NCI-H187 treated with DMSO at 0.1 percent for 48 hours (cell line): ENCODE measurements around the gene EIF2S2.

Experiments used
- DNase-seq: peaks from one replicate; lab custom pipeline; 2025; lab: John Stamatoyannopoulos, UW

Gene EIF2S2

GRCh38 chr20:34089655-34090345 is 22.2 kb downstream of the EIF2S2 start:
- DNase-seq, result no peak

GRCh38 chr20:34089175-34089479 is 22.9 kb downstream of the EIF2S2 start:
- no peak for DNase-seq

- DNase-seq, result no peak
Measured at GRCh38 chr20:34088305-34089174, 23.5 kb downstream of the EIF2S2 start.

- no peak for DNase-seq
Measured at GRCh38 chr20:34085544-34086040, 26.5 kb downstream of the EIF2S2 start.

- DNase-seq, result no peak
Measured at GRCh38 chr20:34084227-34084923, 27.7 kb downstream of the EIF2S2 start.

DNA sequence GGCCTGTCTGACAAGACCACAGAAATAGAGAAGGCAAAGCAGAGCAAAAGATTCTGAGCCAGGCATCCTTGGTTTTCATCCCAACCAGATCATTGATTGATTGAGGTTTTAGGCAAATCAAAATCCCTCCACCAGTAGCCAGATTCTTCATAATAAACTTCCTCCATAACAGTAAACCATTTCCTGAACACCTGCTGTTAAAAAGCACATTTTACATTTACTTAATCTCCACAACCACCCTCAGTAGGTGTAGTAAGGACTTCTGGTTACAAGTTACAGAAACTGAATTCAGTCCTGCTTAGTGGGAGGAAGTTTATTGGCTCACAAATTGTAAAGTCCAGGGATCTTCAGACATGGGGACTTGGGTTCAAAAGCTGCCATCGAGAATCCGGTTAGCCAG is 28.3 kb downstream of the EIF2S2 start:
- DNase-seq, result no peak

- DNase-seq, result peak; percentile 28
Measured at GRCh38 chr20:34083137-34083536, 28.9 kb downstream of the EIF2S2 start.

- DNase-seq, result no peak
Measured at GRCh38 chr20:34082232-34082887, 29.7 kb downstream of the EIF2S2 start.

- DNase-seq, result no peak
Measured at GRCh38 chr20:34079818-34080217, 32.2 kb downstream of the EIF2S2 start.

- no peak for DNase-seq
Measured at GRCh38 chr20:34078540-34078939, 33.5 kb downstream of the EIF2S2 start.

DNA sequence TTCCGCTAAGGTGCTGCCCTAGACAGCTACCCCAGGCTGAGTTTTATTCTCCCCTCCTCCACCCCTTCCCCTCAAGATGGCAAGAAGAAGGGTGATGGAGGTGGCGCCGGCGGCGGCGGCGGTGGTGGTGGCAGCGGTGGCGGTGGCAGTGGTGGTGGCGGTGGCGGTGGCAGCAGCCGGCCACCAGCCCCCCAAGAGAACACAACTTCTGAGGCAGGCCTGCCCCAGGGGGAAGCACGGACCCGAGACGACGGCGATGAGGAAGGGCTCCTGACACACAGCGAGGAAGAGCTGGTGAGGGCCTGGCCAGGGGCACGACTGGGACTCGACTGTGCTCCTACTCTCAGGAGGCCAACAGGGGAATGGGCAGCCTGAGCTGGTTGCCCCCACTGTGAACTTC is 35.1 kb downstream of the EIF2S2 start:
- DNase-seq, result no peak

DNA sequence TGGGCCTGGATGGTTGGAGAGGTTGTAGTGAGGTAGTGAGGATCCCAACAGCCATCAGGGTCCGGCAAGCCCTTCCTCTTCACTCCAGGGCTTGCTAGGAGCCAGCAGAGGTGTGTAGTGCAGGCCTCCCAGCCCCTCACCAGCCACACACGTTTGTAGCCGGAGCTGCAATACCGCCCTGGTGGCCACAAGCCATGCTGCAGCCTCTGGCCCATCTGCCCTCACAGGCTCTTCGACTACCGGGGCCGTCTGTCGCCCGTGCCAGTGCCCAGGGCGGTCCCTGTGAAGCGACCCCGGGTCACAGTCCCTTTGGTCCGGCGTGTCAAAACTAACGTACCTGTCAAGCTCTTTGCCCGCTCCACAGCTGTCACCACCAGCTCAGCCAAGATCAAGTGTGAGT is 36.4 kb downstream of the EIF2S2 start:
- no peak for DNase-seq

DNA sequence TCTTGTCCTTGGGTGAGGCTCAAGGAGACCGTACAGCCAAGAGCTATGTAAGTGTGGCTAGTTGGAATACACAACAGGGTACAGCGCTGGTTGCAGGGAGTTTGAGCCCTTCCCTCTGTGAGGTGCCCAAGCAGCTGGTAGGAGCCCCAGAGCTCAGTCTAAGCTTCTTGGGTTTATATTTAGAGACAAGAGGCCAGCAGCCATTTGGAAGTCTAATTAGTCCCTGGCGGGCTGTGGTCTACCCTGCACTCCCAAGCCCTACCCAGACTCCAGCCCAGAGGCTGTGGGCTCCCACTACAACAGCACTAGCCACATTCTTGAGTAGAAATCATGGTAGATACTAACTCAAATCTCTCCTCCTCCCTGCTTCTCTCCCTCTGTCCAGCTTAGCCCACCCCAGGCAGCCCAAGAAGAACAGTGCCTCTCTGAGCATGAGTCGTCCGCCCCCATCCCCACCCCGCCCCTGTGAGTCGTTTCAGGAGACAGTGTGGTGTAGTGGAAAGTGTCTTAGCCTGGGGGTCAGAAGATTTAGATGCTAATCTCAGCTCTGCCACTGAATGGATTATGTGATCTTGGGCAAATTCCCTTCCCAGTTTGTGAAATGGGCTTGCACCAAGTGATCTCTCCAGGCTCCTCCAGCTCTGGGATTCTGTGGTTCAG is 37.8 kb downstream of the EIF2S2 start:
- DNase-seq, result no peak

DNA sequence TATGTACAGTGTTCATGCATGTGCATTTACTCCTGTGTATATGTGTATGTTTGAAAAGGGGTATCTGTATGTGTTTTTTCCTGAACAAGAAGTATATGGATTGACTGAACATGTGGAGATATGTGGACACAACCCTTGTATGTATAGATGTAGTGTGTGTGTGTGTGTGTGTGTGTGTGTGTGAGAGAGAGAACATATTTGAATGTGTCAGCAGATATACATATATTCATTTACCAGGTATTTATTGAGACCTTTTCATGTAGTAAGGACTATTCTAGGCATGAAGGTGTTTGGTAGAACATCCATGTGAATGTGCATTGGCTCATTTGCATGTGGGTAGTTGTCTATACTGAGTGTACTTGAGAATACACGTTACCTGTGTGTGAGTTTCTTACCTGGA is 39.3 kb downstream of the EIF2S2 start:
- DNase-seq, result no peak

- no peak for DNase-seq
Measured at GRCh38 chr20:34072076-34072475, 40.0 kb downstream of the EIF2S2 start.

DNA sequence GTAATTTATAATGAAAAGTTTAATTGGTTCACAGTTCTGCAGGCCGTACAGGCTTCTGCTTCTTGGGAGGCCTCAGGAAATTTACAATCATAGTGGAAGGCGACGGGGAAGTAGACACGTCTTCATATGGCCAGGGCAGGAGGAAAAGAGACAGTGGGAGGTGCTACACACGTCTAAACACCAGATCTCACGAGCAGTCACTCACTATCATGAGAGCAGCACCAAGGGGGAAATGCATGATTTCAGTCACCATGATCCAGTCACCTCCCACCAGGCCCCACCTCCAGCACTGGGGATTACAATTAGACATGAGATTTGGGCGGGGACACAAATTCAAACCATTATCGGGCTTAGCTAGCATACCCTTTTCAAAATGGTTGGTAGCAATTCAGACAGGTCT is 41.2 kb downstream of the EIF2S2 start:
- no peak for DNase-seq

- DNase-seq, result no peak
Measured at GRCh38 chr20:34070079-34070439, 42.0 kb downstream of the EIF2S2 start.

DNA sequence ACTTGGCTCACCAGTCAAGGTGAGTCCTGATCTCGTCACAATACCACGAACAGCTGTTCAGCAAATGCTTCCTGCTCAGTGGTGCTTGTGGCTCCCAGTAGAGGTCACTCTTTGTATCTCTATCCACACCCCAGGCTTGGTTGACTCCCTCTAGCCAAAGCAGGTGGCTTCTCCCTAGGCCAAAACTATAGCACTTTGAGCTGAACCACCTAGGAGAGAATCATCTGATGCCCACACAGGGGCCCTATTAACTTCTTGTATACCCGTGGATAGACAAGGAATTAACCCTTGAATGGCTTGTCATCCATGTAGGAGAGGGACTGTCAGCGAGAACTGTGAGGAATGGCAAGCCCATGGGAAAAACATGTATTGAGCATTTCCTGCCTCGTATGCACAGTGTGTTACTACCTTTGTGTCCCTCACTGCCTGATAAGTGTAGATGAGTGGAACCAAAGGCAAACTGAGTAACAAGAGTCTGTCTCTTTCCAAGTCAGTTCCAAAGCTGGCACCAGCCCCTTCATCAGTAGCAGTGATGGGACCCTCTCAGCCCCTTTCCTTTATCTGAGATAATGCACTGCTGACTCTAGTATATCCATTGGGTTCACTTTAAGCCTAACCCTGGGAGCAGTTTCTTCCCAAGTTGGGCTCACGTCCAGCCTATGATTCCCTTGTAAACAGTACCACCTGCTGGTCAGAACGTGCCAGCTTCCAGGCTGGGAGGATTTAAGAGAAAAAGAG is 42.5 kb downstream of the EIF2S2 start:
- DNase-seq, result peak; percentile 5

DNA sequence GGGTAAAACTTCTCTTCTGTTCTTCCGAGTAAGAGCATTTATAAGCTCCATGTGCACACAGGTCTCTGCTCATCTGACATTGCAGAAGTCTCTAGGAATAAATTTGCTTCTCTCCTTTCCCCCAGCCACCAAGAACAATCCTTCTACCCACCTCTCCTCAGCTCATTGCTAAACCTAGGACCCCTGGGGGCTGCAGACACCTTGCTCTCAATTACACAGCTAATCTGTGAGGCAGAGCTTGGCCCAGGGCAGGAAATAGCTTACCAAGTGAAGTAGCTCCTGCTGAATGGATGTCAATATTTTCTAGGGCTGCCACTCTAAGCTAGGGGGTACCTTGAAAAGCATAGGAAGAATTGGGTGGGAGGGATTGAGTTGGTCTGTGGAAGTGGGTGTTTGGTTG is 44.0 kb downstream of the EIF2S2 start:
- DNase-seq, result no peak

DNA sequence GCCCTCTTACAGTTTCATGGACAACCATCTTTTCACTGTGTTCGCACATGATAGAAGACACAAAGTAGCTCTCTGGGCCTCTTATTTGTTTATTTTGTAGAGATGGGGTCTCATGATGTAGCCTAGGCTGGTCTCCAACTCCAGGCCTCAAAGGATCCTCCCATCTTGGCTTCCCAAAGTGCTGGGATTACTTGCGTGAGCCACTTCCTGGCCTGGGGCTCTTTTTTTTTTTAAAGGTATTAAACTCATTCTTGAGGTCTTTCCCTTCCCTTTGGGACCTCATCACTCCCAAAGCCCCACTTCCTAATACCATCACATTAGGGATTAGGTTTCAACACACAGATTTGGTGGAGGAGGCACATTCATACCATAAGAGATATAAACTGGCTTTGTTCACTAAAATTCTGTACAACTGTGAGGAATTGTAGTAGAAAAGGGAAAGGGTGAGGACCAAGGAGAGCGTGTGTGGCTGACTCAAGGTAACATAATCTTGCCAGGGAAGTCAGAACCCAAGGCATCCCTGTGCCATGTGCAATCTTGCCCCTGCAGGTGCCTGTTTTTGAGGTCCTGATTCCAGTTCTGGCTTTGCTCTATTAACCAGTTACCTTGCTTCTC is 45.5 kb downstream of the EIF2S2 start:
- no peak for DNase-seq

DNA sequence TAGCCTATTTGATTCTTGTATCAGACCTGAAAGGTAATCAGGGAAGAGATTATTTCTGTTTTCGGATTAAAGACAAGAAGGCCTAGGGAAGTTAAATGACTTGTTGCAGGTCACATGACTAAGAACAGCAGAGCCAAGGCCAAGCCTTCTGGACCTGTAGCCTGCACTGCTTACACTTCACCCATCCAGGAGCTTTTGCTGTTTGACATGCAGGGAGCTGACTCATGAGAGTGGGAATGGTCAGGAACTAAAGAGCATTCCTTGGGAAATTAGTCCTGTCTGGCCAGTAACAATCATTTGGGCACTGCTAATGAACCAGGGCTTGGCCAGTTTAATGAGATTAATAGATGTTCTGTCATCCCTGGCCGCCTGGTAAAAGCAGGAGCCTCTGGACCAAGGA is 46.8 kb downstream of the EIF2S2 start:
- DNase-seq, result no peak
